Left cardiac atrium (tissue), 4 donors: ENCODE results near the gene NME7. TPM values are rescaled to one million over a fixed set of nuclear protein-coding genes. Genes with fewer than 3 reads are reported as not detected.
"Not testable (repeated sequence)": the region's sequence is repeated elsewhere in the genome, so short reads cannot be mapped to it uniquely, and the experiment has no call there.

Source experiments
- ATAC-seq, 2 donors: fragments of 200-7000 bp; cut with Tn5 transposase; one replicate each; pipeline ENCODE4 v1.9.1; 2020; ENCODE audit warnings: mild to moderate bottlenecking in 2 of 2, moderate library complexity in 2 of 2
- DNase-seq: peaks from one replicate; pipeline ENCODE4 v3.0.0-alpha.2; 2020
- intact Hi-C, 2 donors: fragments of 100-400 bp; cut with DNase I; formaldehyde crosslinking; loops; one replicate each; pipeline versions ENCODE4 v1.14.1 to v1.15.1; 2022 to 2023
- long read RNA-seq: library from polyadenylated mRNA; unstranded; transcript quantifications from one replicate; pipeline ENCODE4 v2.0.0, GENCODE V29; 2021
- total RNA-seq, 2 donors: library from RNA; stranded (reverse); fragmentation: NEBNext Ultra II Directional; extraction: Animal tissue kit (Norgen Biotek cat#: 25700); gene quantifications; one replicate each; pipeline ENCODE4 v1.2.1, GENCODE V29; 2021
- donor health status: DM: no; HTN: yes; CAD: no.
- donor health status: DM: no; HTN: yes; CAD: no; lungs with severe emphysema.
- donor health status: DM: yes; HTN: yes; CAD: no.
- donor health status: Dilated cardiomyopathy.

Gene NME7, protein sequence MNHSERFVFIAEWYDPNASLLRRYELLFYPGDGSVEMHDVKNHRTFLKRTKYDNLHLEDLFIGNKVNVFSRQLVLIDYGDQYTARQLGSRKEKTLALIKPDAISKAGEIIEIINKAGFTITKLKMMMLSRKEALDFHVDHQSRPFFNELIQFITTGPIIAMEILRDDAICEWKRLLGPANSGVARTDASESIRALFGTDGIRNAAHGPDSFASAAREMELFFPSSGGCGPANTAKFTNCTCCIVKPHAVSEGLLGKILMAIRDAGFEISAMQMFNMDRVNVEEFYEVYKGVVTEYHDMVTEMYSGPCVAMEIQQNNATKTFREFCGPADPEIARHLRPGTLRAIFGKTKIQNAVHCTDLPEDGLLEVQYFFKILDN
- total RNA-seq = 10 to 100 TPM in 1 of 2 donors, 1 to 10 TPM in 1; 7.7 to 10.3 TPM
- long read RNA-seq, transcript NME7-201 (12 exons, 1,642 nt) = major isoform, 11 of 17 reads
- long read RNA-seq, partial matches to known transcripts = 0 of 17 reads
- long read RNA-seq, other reads (novel, unspliced or antisense) = 2 of 17 reads

DNA sequence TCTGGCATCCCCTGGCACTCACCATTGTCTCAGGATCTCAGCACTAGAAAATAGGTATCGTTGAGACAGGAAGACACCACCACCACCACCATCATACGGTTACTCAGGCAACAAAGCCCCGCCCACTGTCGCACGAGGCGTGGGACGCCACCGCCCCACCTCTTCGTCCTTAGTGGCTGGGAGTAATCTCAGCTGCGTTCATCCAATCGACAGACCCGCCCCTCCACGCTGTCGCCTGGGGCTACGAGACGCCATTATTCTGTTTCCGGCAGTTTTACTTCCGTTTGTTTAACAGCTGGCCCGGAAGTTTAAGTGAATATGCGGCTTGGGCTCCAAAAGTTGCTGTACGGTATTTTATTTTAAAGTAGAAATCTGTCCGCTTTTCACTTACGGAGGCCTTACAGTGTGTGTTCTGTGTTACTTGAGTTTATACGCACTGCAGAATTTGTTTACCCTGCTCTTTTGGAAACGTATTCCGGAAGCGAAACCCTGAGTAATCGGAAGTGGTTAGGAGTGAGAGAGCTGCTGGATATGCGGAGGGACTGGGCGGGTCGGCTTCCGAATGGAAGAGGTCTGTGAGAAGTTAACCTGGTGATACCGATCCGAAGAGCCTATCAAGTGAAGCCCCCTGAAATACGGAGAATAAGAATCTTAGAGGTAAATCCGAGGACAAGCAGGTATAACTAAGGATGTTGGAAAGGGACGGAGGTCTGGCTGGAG, at the start of gene NME7, which contains the start of gene BLZF1:
Gene NME7 (minus strand): TSS at position 112 of the 720 bp plus-strand sequence. CDS start 87 bp downstream, at position 25.
Gene BLZF1 (plus strand): TSS at position 510 of the 720 bp plus-strand sequence. CDS start 1,328 bp downstream, outside the sequence.
- ATAC-seq (peak; percentile 100), DNase-seq (peak; percentile 98)
- intact Hi-C loops = no loop called here

DNA sequence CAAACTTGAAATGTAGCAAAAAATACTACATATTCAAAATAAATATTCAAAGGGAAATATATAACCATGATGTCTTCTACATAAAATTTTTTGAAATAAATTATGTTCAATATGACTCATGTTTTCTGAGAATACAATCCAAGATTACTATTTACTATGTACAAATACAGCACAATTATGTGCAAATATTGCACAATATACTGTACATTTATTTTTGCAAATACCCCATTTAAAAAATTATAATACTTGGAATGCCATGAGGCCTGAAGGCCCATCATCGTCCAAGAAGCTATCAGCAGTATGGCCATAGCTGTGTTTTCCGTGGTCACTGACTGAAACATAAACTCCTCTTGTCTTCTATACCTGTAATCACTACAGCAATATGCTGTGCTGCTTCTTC, 47.4 kb upstream of the NME7 start:
- DNase-seq = no peak
- intact Hi-C loops = no loop called here
- no peak for ATAC-seq

DNA sequence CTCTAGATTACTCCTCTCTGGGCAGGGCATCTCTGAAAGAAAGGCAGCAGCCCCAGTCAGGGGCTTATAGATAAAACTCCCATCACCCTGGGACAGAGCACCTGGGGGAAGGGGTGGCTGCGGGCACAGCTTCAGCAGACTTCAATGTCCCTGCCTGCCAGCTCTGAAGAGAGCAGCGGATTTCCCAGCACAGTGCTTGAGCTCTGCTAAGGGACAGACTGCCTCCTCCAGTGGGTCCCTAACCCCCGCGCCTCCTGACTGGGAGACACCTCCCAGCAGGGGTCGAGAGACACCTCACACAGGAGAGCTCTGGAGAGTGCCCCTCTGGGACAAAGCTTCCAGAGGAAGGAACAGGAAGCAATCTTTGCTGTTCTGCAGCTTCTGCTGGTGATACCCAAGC, 40.7 kb upstream of the NME7 start:
- ATAC-seq, DNase-seq, intact Hi-C loops: not testable (repeated sequence)

DNA sequence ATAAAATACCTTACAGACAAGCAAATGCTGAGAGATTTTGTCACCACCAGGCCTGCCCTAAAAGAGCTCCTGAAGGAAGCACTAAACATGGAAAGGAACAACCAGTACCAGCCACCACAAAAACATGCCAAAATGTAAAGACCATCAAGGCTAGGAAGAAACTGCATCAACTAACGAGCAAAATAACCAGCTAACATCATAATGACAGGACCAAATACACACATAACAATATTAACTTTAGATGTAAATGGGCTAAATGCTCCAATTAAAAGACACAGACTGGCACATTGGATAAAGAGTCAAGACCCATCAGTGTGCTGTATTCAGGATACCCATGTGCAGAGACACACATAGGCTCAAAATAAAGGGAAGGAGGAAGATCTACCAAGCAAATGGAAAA, 35.0 kb upstream of the NME7 start:
- intact Hi-C loops, ATAC-seq, DNase-seq: not testable (repeated sequence)

DNA sequence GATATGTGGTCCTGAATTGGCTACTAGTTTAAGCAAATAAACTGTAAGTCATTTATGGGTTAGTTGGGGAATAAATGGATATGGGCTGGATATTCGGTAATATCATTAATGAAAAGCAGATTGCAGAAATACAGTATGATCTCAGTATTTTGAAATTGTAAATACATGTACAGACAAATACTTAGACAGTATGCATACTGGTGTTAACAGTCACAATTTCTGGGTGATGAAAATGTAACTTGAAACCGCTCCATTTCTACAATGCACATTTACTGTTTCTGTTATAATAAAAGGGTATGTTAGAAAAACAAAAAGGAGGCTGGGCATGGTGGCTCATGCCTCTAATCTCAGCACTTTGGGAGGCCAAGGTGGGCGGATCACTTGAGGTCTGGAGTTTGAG, 28.4 kb upstream of the NME7 start:
- ATAC-seq (no peak), DNase-seq (no peak)
- intact Hi-C loops = no loop called here

DNA sequence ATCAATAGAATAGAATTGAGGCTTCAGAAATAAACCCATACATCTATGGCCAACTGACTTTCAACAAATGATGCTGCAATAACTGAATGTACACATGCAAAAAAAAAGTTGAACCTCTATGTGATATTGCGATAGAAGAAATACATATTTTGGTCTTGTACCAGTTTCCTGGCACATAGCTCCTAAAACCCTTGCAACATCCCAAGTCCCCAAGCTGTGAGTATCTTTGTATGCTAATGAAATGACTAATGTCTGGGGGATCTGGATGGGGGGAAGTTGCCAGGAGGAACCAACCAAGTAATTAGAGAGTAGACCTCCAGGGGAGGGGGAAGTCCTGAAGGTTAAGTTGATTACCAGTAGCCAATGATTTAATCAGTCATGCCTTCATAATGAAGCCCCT, 24.8 kb upstream of the NME7 start:
- ATAC-seq (no peak), DNase-seq (no peak)
- intact Hi-C loops = no loop called here

DNA sequence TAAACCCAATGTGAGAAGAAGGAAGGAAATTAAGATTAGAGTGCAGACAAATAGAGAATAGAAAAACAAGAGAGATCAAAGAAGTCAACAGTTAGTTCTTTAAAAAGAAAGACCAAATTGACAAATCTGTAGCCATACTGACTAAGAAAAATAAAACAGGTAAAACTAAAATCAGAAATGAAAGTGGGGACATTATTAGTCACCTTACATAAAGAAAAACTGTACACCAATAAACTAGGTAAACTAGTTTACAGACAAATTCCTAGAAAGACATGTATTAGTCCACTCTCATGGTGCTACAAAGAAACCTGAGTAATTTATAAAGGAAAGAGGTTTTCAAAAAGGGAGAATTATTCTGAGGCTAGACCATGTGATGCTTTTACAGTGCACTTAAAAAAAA, 22.7 kb upstream of the NME7 start:
- ATAC-seq (no peak), DNase-seq (no peak)
- intact Hi-C loops = no loop called here

DNA sequence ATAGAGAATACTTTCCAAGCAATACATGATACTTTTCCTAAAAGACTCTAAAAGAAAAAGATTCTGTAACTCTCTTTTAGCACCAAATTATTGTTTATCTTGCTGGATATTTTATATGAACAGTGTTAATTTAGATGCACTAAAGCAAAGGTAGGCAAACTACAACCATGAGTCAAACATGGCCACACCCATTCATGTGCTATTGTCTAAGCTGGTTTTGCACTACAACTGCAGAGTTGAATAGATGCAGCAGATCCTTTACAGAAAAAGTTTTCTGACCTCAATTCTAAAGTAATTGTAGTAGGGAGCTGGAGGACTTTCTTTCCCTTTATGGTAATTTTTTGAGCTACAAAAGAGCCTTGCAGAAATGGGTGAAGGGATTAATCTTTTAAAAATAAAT, 19.8 kb upstream of the NME7 start:
- intact Hi-C loops = no loop called here
- no peak for DNase-seq
- no peak for ATAC-seq

DNA sequence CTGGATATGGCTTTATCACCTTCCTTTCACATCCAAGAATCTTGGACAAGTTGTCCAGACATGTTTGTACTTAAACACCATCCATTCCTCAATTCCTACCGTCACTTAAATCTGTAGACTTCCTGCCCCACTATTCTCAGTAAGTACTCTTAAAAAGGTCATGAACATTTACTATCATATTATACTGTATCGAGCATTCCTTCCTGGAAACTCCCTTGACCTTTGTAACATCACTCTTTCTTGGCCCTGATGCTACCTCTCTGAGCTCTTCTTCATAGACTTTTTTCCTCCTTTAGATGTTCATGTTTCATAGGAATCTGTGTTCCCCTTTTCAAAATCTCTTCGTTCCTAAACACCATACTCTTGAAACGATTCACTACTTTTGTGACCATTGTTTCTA, 15.9 kb upstream of the NME7 start:
- intact Hi-C loops = no loop called here
- ATAC-seq = no peak
- DNase-seq = no peak

DNA sequence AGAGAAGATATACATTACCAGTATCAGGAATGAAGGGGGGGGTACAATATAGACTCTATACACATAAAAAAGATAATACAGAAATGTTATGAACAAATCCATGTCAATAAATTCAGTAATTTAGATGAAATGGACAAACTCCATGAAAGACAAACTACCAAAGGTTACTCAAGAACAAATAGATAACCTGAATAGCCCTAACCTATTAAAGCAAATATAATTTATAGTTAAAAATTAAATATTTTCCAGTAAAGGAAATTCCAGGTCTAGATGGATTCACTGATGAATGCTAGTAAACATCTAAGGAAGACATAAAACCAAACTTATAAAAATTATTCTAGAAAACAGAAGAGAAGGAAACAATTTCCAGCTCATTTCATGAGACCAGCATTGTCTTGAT, 13.6 kb upstream of the NME7 start:
- no peak for ATAC-seq
- DNase-seq = no peak
- intact Hi-C loops = no loop called here

DNA sequence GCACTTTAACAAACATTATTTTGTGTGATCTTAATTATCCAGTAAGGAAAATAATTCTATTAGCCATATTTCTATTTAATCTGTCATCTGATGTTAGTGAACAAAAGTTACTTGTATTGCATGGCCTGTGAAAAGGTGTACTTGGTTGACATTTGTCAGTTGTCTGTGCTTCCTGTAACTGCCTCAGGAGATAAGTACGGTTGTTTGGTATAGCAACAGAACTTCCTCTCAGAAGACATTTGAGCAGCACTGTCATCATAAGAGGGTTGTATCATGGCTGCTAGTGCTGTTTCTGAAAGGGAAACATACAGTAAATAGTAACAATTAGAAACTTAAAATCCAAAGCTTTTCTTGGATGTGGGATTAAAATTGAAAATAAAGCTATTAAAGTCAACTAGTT, 3.8 kb upstream of the NME7 start:
- DNase-seq = no peak
- no peak for ATAC-seq
- intact Hi-C loops = no loop called here

DNA sequence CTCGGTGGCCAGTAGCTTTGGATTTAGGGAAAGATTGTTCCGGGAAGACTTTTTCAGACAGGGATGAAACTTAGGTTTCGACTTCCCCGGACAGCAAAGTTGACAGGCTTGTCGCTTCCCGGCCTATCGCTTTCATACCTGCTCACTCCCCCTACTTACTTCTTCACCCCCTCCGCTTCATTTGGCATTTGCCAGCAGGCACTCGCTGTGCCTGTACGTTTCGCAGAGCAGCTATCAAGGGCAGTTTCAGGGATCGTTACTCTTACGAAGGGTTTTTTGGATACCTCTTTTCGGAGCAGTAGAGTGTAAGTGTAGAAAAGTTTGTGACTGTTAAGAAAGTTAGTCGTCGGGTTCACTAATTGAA, 791 bp upstream of the NME7 start:
- ATAC-seq (peak in 1 of 2 donors; percentile 21), DNase-seq (peak; percentile 26)
- intact Hi-C loops = no loop called here

DNA sequence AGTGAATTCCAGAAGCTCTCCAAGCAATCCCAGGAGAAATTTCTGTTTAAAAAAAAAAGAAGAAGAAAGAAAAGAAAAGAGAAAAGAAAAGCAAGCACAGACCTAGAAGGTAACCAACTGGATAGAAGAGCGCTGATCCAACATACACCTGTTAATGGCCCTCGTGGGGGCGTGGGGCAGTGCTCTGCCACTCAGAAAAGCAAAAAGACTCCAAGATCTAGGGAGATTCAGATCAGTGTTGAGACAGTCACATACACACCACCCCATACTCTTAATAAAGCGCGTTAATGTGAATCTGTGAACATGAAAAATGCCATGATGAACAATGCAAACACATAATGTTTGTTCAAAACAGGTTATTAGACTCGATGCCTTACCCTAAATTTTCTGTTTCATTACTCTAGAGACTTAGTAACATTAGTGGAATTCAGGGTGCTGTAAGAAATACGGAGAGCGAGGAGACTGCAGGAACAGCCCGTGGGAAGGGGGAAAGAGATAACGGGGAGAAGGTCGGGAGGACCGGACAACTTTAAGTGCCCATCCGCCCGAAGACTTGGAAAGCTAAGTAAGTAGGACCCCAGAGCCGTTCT, 406 bp downstream of the NME7 start:
- intact Hi-C loops = no loop called here
- peak in 1 of 2 donors; percentile 2 for ATAC-seq
- DNase-seq = no peak

DNA sequence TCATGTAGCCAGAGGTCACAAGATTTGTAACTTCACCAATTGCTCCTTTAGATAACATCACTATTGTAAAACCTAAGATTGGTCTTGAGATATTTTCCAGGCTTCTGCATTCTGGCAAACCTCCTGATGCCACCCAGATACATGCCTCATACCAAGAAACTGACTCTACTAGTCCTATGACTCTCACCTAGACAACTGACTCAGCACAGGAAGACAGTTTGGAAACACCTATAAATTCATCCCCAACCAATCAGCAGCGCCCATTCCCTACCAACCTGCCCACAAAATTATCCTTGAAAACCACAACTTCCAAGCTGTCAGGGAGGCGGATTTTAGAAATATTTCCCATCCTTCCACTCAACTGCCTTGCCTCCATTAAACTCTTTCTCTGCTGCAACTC, 2.6 kb downstream of the NME7 start:
- ATAC-seq (no peak), DNase-seq (no peak)
- intact Hi-C loops = no loop called here

DNA sequence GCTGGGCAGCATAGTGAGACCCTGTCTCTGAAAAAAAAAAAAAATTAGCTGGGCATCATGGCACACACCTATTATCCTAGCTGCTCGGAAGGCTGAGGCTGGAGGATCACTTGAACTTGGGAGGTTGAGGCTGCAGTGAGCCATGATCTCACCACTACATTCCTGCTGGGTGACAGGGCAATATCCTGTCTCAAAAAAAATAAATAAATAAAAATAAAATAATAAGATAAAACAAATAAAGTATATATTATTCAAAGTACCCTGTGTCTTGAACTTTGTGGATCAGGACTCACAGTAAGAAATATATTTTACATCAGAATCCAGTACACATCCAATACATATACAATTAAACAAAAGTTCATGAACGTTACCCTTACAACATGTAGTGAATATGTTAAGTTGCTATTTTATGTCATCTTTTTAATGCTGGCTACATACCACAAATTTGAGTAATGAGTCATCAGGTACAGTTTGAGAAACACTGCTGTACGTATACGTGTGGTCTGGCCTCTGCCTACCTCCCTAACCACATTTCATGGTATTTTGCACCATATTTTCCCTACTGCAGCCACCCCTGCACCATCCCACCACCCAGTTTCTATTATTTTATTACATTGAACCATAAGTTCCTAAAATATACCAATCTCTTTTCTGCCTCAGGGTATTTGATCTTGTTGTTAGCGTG, 4.4 kb downstream of the NME7 start:
- DNase-seq (no peak), ATAC-seq (no peak)
- intact Hi-C loops = no loop called here

DNA sequence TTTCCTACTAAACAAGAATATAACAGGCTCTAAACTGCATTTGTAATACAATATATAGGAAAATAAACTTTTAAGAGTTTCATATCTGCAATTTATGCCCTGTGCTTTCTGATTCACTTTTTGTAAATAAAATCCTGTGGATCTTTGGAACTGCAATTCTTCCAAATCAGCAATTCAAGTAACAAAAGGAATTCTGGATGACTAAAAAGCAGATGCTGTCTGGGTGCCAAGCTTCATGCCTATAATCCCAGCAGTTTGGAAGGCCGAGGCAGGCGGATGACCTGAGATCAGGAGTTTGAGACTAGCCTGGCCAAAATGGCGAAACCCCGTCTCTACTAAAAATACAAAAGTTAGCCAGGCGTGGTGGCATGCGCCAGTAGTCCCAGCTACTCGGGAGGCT, 6.3 kb downstream of the NME7 start:
- DNase-seq = no peak
- intact Hi-C loops = no loop called here
- ATAC-seq = no peak

DNA sequence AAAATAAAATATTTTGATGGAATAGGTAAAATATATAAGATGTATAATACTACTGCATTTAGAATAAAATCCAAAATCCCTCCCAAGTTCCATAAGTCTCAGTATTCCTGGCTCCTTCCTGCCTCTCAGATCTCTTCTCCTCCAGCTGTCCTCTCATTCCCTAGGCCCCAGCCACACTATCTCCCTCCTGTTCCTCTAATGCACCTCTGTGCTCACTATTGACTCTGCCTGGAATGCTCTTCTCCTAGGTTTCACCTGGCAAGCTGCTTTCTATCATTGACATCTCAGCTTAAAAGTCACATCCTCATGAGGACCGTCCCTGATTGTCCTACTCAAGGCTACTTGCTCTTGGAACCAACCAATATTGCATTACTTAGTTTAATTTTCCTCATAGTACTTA, 7.2 kb downstream of the NME7 start:
- no peak for ATAC-seq
- intact Hi-C loops = no loop called here
- DNase-seq = no peak

DNA sequence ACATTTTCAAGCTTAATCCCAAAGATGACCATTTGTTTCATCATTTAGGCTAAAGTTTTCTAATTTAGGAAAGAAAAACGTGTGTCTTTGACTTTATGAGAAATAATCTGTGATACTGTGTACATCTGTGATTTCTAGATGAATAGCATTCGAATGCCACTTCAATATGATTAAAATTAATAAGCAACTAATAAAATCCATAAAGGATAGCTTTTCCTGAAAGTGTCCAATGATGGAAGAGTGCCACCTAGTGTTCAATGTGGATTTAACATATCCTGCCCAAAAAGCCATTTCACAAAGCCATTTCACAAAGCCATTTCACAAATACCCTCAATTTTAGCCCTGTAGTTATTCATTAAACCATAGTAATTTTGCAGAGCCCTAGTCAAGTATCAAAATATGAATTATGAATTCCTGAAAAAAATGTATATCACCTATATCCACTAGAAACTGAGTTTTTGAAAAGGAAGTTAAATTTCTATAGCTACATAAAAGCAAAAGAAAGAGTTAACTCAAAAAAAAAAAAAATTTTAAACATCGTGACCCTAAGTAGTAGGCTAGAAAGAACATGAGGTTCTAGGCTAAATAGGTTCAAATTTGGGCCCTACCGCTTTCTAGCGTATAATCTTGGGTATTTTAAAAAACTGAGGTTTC, 19.1 kb downstream of the NME7 start:
- no peak for DNase-seq
- intact Hi-C loops = loop anchor here (2.0 to 10.0 kb wide), 4 partner anchors 614 to 1006 kb away; no protein-coding TSS in a partner anchor
- no peak for ATAC-seq
